H1 (cell line): ENCODE measurements around the gene PRDM10. TPM values are rescaled to one million over a fixed set of nuclear protein-coding genes. Genes with fewer than 3 reads are reported as not detected.

Experiments
- CTCF ChIA-PET: fragments of 300-600 bp; sonication (Branson Sonifier 250); formaldehyde crosslinking; loops from one replicate; lab custom pipeline; 2021; ENCODE audit not compliant: partially characterized antibody; lab: Charles Lee
- POLR2A ChIA-PET: fragments of 300-600 bp; sonication (Branson Sonifier 250); formaldehyde crosslinking; loops from one replicate; lab custom pipeline; 2021; ENCODE audit warnings: inconsistent platforms; ENCODE audit not compliant: partially characterized antibody; lab: Charles Lee
- DNase-seq, 2 experiments: peaks; one replicate each; pipeline versions ENCODE4 v3.0.0 to v3.0.0-alpha.2; 2010 to 2022; ENCODE audit warnings: low spot score in 2 of 2, low read depth in 1 of 2, mixed read lengths in 1 of 2
- FAIRE-seq: peaks from 2 replicates; lab custom pipeline; 2011; peaks lifted over from hg19 to GRCh38; lab: Jason Lieb, UNC
- H2AFZ ChIP-seq: 2 replicates; pipeline ENCODE4 v1.8.1; 2012; ENCODE audit warnings: low read length, inconsistent platforms
- H2AK5ac ChIP-seq: 2 replicates; pipeline ENCODE4 v1.6.1; 2013; ENCODE audit warnings: low read depth, low read length
- H2BK120ac ChIP-seq: replicated peaks from 2 replicates; pipeline ENCODE3; 2013; ENCODE audit warnings: low read depth, low read length, inconsistent platforms
- H2BK12ac ChIP-seq: 2 replicates; pipeline ENCODE4 v1.6.1; 2013; ENCODE audit warnings: low read depth, low read length
- H2BK15ac ChIP-seq: 2 replicates; pipeline ENCODE4 v1.6.1; 2013; ENCODE audit warnings: low read length
- H2BK20ac ChIP-seq: 2 replicates; pipeline ENCODE4 v1.6.1; 2013; ENCODE audit warnings: low read length
- H2BK5ac ChIP-seq: 2 replicates; pipeline ENCODE4 v1.6.1; 2013; ENCODE audit warnings: low read depth, low read length
- H3K14ac ChIP-seq: 2 replicates; pipeline ENCODE4 v1.6.1; 2013; ENCODE audit warnings: inconsistent platforms; ENCODE audit not compliant: insufficient read length
- H3K18ac ChIP-seq: 2 replicates; pipeline ENCODE4 v1.6.1; 2013; ENCODE audit warnings: low read length; ENCODE audit errors: extremely low read depth
- H3K23ac ChIP-seq: 2 replicates; pipeline ENCODE4 v1.6.1; 2013; ENCODE audit warnings: inconsistent platforms; ENCODE audit not compliant: insufficient read length
- H3K23me2 ChIP-seq: 2 replicates; pipeline ENCODE4 v1.6.1; 2013; ENCODE audit warnings: low read depth, low read length
- H3K27ac ChIP-seq: 2 replicates; pipeline ENCODE4 v1.6.1; 2011; ENCODE audit warnings: low read depth, low read length, inconsistent platforms
- H3K27me3 ChIP-seq, 4 experiments: replicated peaks in 1 of 4; 1 replicate in 1 of 4; 2 replicates in 3 of 4; pipeline versions ENCODE4 v1.6.1 to v1.8.1; 2011 to 2013; ENCODE audit warnings: low read length in 3 of 4, mild to moderate bottlenecking in 3 of 4, inconsistent platforms in 2 of 4, mixed read lengths in 2 of 4, moderate library complexity in 1 of 4; ENCODE audit not compliant: control insufficient read depth in 3 of 4, insufficient read depth in 3 of 4; ENCODE audit errors: extremely low read depth in 1 of 4
- H3K36me3 ChIP-seq, 4 experiments: 2 replicates each; pipeline versions ENCODE4 v1.6.1 to v1.8.1; 2011 to 2013; ENCODE audit warnings: mild to moderate bottlenecking in 4 of 4, low read length in 3 of 4, moderate library complexity in 2 of 4, control low read depth in 1 of 4, inconsistent platforms in 1 of 4; ENCODE audit not compliant: insufficient read depth in 4 of 4, control insufficient read depth in 2 of 4
- H3K4ac ChIP-seq: replicated peaks from 2 replicates; pipeline ENCODE3; 2013; ENCODE audit warnings: low read length, low read depth, mixed read lengths, inconsistent platforms; ENCODE audit not compliant: insufficient read length
- H3K4me1 ChIP-seq, 4 experiments: replicated peaks in 1 of 4; 1 replicate in 1 of 4; 2 replicates in 3 of 4; pipeline versions ENCODE4 v1.6.1 to v1.8.1; 2011 to 2013; ENCODE audit warnings: low read length in 3 of 4, inconsistent platforms in 2 of 4, mixed read lengths in 1 of 4; ENCODE audit not compliant: insufficient read depth in 4 of 4, control insufficient read depth in 3 of 4
- H3K4me2 ChIP-seq, 2 experiments: 2 replicates each; pipeline versions ENCODE4 v1.6.1 to v1.8.1; 2011 to 2013; ENCODE audit warnings: low read depth in 2 of 2, low read length in 2 of 2, control low read depth in 1 of 2, inconsistent platforms in 1 of 2, mild to moderate bottlenecking in 1 of 2; ENCODE audit not compliant: insufficient read depth in 1 of 2
- H3K4me3 ChIP-seq, 4 experiments: fragments of 200-600, 300-600 bp in 1 of 4; sonication (generic), shearing (Covaris generic), sonication (Bioruptor Twin) in 1 of 4; 2 replicates each; pipeline versions ENCODE4 v1.5.1 to v1.8.1; 2011 to 2016; ENCODE audit warnings: low read length in 4 of 4, low read depth in 3 of 4, control low read depth in 2 of 4, inconsistent platforms in 2 of 4, mild to moderate bottlenecking in 2 of 4, mixed read lengths in 1 of 4, moderate library complexity in 1 of 4; ENCODE audit not compliant: insufficient read depth in 2 of 4; ENCODE audit errors: extremely low read depth in 1 of 4
- H3K56ac ChIP-seq: replicated peaks from 2 replicates; pipeline ENCODE3; 2013; ENCODE audit warnings: low read depth, mild to moderate bottlenecking, mixed read lengths, low read length, inconsistent platforms; ENCODE audit not compliant: insufficient read length
- H3K79me1 ChIP-seq: 2 replicates; pipeline ENCODE4 v1.6.1; 2013; ENCODE audit warnings: low read depth, low read length, control low read depth
- H3K79me2 ChIP-seq, 2 experiments: 2 replicates each; pipeline versions ENCODE4 v1.6.1 to v1.8.1; 2012 to 2013; ENCODE audit warnings: low read length in 2 of 2, mild to moderate bottlenecking in 2 of 2, inconsistent platforms in 1 of 2; ENCODE audit not compliant: insufficient read depth in 2 of 2, control insufficient read depth in 1 of 2
- H3K9ac ChIP-seq, 4 experiments: replicated peaks in 1 of 4; 1 replicate in 1 of 4; 2 replicates in 3 of 4; pipeline versions ENCODE4 v1.6.1 to v1.8.1; 2011 to 2013; ENCODE audit warnings: low read depth in 3 of 4, low read length in 3 of 4, control low read depth in 2 of 4, mild to moderate bottlenecking in 2 of 4, moderate library complexity in 2 of 4, inconsistent platforms in 1 of 4; ENCODE audit errors: extremely low read depth in 1 of 4
- H3K9me3 ChIP-seq, 2 experiments: 2 replicates each; pipeline versions ENCODE4 v1.6.1 to v1.8.1; 2012 to 2013; ENCODE audit warnings: mild to moderate bottlenecking in 2 of 2, moderate library complexity in 2 of 2, control low read depth in 1 of 2, inconsistent platforms in 1 of 2, low read depth in 1 of 2, low read length in 1 of 2, mixed read lengths in 1 of 2; ENCODE audit not compliant: insufficient read depth in 2 of 2
- H4K20me1 ChIP-seq, 2 experiments: replicated peaks in 1 of 2; 2 replicates each; pipeline versions ENCODE3 to v1.8.1; 2011 to 2013; ENCODE audit warnings: inconsistent platforms in 2 of 2, low read length in 2 of 2, mild to moderate bottlenecking in 1 of 2; ENCODE audit not compliant: insufficient read depth in 2 of 2, control insufficient read depth in 1 of 2
- H4K5ac ChIP-seq: 2 replicates; pipeline ENCODE4 v1.6.1; 2013; ENCODE audit warnings: low read length, low read depth, mixed read lengths, inconsistent platforms; ENCODE audit not compliant: insufficient read length
- H4K8ac ChIP-seq: 2 replicates; pipeline ENCODE4 v1.8.0; 2013; ENCODE audit warnings: mild to moderate bottlenecking, moderate library complexity, low read length, inconsistent platforms; ENCODE audit not compliant: insufficient read depth; ENCODE audit errors: extremely low read depth
- H4K91ac ChIP-seq: replicated peaks from 2 replicates; pipeline ENCODE3; 2013; ENCODE audit warnings: low read length, mixed read lengths, inconsistent platforms; ENCODE audit not compliant: insufficient read length
- ASH2L ChIP-seq: fragments of 200-600, 300-600 bp; sonication (generic); IDR thresholded peaks from one replicate; pipeline ENCODE4 v1.7.1; 2017; ENCODE audit warnings: low read length
- BRCA1 ChIP-seq: IDR thresholded peaks from 2 replicates; pipeline ENCODE4 v1.6.1; 2012; ENCODE audit warnings: low read depth, low read length, improper control_type of control experiment
- E2F6 ChIP-seq: IDR thresholded peaks from 2 replicates; pipeline ENCODE4 v1.6.1; 2012; ENCODE audit warnings: inconsistent platforms
- GABPA ChIP-seq: IDR thresholded peaks from 2 replicates; pipeline ENCODE4 v1.6.1; 2011; ENCODE audit warnings: mild to moderate bottlenecking, low read length, moderate library complexity, borderline replicate concordance; ENCODE audit not compliant: insufficient read depth
- GTF2F1 ChIP-seq: IDR thresholded peaks from 2 replicates; pipeline ENCODE4 v1.6.1; 2012; ENCODE audit warnings: low read depth, low read length, improper control_type of control experiment, borderline replicate concordance
- JUN ChIP-seq: IDR thresholded peaks from 2 replicates; pipeline ENCODE4 v1.6.1; 2011; ENCODE audit warnings: low read depth, mild to moderate bottlenecking, improper control_type of control experiment, low read length
- MAFK ChIP-seq: IDR thresholded peaks from 2 replicates; pipeline ENCODE4 v1.6.1; 2012; ENCODE audit warnings: low read depth, mild to moderate bottlenecking, improper control_type of control experiment, low read length
- MAX ChIP-seq: IDR thresholded peaks from 2 replicates; pipeline ENCODE4 v1.6.1; 2012; ENCODE audit warnings: inconsistent platforms
- PHF8 ChIP-seq: fragments of 200-600 bp; sonication (generic); conservative IDR thresholded peaks from 2 replicates; pipeline ENCODE4 v1.7.1; 2012; ENCODE audit warnings: low read depth, mild to moderate bottlenecking, inconsistent platforms, low read length, moderate library complexity
- RNF2 ChIP-seq: fragments of 200-900, 300-1000 bp; sonication (generic); IDR thresholded peaks from 2 replicates; pipeline ENCODE4 v1.7.1; 2016; ENCODE audit warnings: borderline replicate concordance, low read depth, mild to moderate bottlenecking, antibody characterized with exemption, low read length; ENCODE audit not compliant: poor library complexity, severe bottlenecking; ENCODE audit errors: missing control alignments
- SIN3A ChIP-seq, 2 experiments: IDR thresholded peaks in 1 of 2; conservative IDR thresholded peaks in 1 of 2; 2 replicates each; pipeline ENCODE4 v1.6.1; 2011 to 2012; ENCODE audit warnings: low read length in 2 of 2, improper control_type of control experiment in 1 of 2, low read depth in 1 of 2, mild to moderate bottlenecking in 1 of 2
- SIRT6 ChIP-seq: IDR thresholded peaks from one replicate; pipeline ENCODE4 v1.7.1; 2012; ENCODE audit warnings: low read length, inconsistent platforms
- SP4 ChIP-seq: IDR thresholded peaks from 2 replicates; pipeline ENCODE4 v1.6.1; 2012; ENCODE audit warnings: low read length, inconsistent platforms
- WGBS, 2 experiments: shearing (Covaris generic) in 1 of 2; methylation state at CpG; one replicate each; pipeline versions ENCODE4 v1.1.6 to v1.1.7; 2013 to 2015; ENCODE audit warnings: low lambda C conversion rate in 2 of 2, mixed read lengths in 2 of 2, inconsistent platforms in 1 of 2, low coverage in 1 of 2, missing lambda C conversion rate in 1 of 2; ENCODE audit not compliant: insufficient replicate concordance in 2 of 2, insufficient coverage in 1 of 2, insufficient read length in 1 of 2; ENCODE audit errors: extremely low coverage in 1 of 2, missing lambda C conversion rate in 1 of 2; 5-methylcytosine and 5-hydroxymethylcytosine counted together
- polyA plus RNA-seq, 7 experiments: library from polyadenylated mRNA; depleted of rRNA in 3 of 7; stranded (reverse) in 5 of 7; unstranded in 2 of 7; fragments of >200 nt in 5 of 7; fragments of 200-250 nt in 2 of 7; gene quantifications; 1 replicate in 5 of 7; 2 replicates in 1 of 7; 4 replicates in 1 of 7; pipeline versions ENCODE4 v1.2.1 to v1.2.3, GENCODE V29; 2011 to 2013; ENCODE audit warnings: missing spikeins in 2 of 7, mixed read lengths in 2 of 7
- total RNA-seq: library from RNA; stranded (reverse); fragmentation: NEBNext Ultra II Directional; extraction: Animal tissue kit (Norgen Biotek cat#: 25700); gene quantifications from 2 replicates; pipeline ENCODE4 v1.2.1, GENCODE V29; 2021

The PRDM10 gene
- total and polyA plus RNA-seq, 2 of the 8 experiments (the other 6 are each of a cell fraction or from before 2014, with no cell fraction given), result 15.5 to 19.2 TPM

- H3K23me2 ChIP-seq, result no peaks in the 10 kb centered on the region
- H3K4me3 ChIP-seq, result no peak overlapping the region
- no peak overlapping the region for H3K23ac ChIP-seq
- H2BK20ac ChIP-seq, result no peak overlapping the region
- ChIA-PET CTCF (interaction anchor here (0.8 to 1.5 kb wide), 2 partner anchors 15 to 21 kb away, joined by 3 to 5 read pairs; no protein-coding TSS in a partner anchor), POLR2A (interaction anchor here (1.1 to 1.5 kb wide), 2 partner anchors 18 to 48 kb away, joined by 3 to 5 read pairs; partner anchors contain the start of gene APLP2)
- H3K14ac ChIP-seq, result no peak overlapping the region
- DNase-seq (no peak), FAIRE-seq (no peak)
- no peak overlapping the region for H3K4ac ChIP-seq
- H4K5ac ChIP-seq, result no peak overlapping the region
- no peak overlapping the region for H3K18ac ChIP-seq
- 76% methylated on average over 1 of the region's 1 CpG; no CpG with 5 or more reads in 1 of the 2 experiments for WGBS, 2 experiments
- no peak overlapping the region for H3K9ac ChIP-seq
- no peaks in the 10 kb centered on the region for H3K36me3 ChIP-seq
- no peaks in the 10 kb centered on the region for H3K79me1 ChIP-seq
- no peaks in the 10 kb centered on the region for H3K79me2 ChIP-seq
- no peaks in the 10 kb centered on the region for H3K9me3 ChIP-seq
- no peak overlapping the region for H3K4me2 ChIP-seq
- no peak overlapping the region for H3K27ac ChIP-seq
- no peak overlapping the region for H2BK15ac ChIP-seq
- no peak overlapping the region for H2AFZ ChIP-seq
- H4K91ac ChIP-seq, result no peak overlapping the region
- no peaks in the 10 kb centered on the region for H4K20me1 ChIP-seq
- H4K8ac ChIP-seq, result no peak overlapping the region
- H3K4me1 ChIP-seq, result peaks cover 0 to 2% (median 0%) of the 10 kb centered on the region in 4 experiments; a peak in 1 of 7 replicates
- H2AK5ac ChIP-seq, result no peak overlapping the region
- no peak overlapping the region for H2BK120ac ChIP-seq
- H2BK12ac ChIP-seq, result no peak overlapping the region
- H2BK5ac ChIP-seq, result no peak overlapping the region
- no peak overlapping the region for H3K56ac ChIP-seq
- H3K27me3 ChIP-seq, result no peaks in the 10 kb centered on the region
- TF ChIP-seq BRCA1, result no peak
- no peak for TF ChIP-seq SP4
- no peak for TF ChIP-seq E2F6
- no peak for TF ChIP-seq PHF8
- TF ChIP-seq GTF2F1, result no peak
- TF ChIP-seq ASH2L, result no peak
- no peak for TF ChIP-seq SIRT6
- TF ChIP-seq JUN, result no peak
- TF ChIP-seq GABPA, result no peak
- no peak for TF ChIP-seq MAX
- no peak for TF ChIP-seq RNF2
- no peak for TF ChIP-seq MAFK
- TF ChIP-seq SIN3A (conservative IDR thresholded peaks at IDR 0.05 in 1 of 2, IDR thresholded peaks at IDR 0.05 in 1 of 2; ENCODE audit: low read depth in 1 of 2, low read length in 2 of 2), result no peak
Measured at GRCh38 chr11:130051082-130051481, 48.4 kb upstream of the PRDM10 start.
